GM19328 (cell line): ENCODE measurements around the gene NEGR1.
A peak's percentile ranks its signal among the peaks of the same experiment; 100 is the strongest.

ENCODE experiments used
- ATAC-seq: cut with Tn5 transposase; IDR thresholded peaks from one replicate; pipeline ENCODE4 v1.9.1; 2021; ENCODE audit warnings: mild to moderate bottlenecking, moderate library complexity; ENCODE audit not compliant: unreplicated experiment

Gene NEGR1

DNA sequence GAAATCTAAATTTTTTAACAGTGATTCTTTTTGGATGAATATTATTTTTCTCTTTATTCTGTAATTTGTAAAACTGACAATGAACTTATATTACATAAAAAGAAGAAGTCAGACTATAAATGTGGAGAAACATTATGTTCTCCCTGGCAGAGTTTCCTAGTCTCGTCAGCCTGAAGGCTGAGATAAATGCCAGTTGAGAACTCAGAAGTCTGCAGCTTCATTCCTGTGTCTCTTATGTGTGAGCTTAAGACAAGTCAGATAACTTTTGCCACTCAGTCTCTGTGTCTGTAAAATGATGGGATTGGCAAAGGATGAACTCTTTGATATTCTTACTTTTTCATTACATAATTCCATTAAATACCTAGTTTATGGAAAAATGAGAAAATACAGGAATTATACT, 632.7 kb downstream of the NEGR1 start:
- ATAC-seq = no peak

DNA sequence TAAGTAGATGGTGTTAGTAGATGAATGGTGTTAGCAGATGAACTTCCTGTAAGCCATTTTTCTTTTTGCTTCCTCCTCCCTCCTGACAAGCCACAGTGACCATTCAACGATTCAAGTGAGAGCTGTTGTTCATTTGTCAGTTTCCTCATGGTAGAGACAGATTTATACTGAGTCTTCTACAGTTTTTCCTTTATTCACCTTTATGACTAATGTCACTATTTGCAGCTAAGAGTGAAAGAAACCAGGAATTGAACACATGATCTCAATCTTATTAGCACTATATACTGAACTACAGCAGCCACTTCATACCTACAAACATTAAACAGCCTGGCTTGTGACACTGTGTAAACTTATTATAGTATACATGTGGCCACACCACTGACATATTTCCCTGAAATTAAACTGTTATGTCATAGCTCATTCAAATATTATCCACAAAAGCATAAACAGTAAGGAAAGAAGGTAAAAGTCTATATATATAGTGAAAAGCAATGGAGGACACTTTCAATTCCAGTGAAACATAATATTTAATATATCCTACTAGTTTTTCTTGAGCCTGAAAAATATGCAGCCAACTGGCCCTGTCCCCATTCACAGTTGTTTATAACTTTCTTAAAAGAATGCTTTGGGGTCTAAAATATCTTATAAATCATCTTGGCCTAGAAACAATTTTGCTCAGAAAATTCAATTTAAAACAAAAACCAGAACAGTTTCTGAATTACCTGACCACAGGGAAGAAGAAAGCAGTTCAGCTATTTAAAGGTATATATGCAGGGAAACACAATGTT, 634.6 kb downstream of the NEGR1 start:
- ATAC-seq = no peak

DNA sequence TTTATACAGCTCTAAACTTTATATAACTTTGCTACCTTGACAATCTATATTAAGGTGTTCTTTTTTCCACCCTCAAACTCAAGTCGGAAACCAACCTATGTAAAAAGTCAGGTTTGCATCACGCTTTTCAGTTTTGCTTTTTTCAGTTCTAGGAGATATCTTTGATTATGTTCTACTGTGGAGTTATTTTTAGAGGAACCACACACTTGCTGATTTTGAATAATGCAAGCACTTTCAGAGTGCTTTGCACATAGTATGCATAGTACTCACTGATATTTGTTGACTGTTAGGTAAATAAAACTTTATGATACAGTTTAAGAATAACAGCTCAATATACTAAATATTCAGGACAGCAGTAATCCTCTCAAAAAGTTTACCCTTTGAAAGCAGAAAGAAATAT, 637.3 kb downstream of the NEGR1 start:
- ATAC-seq = peak; percentile 50

DNA sequence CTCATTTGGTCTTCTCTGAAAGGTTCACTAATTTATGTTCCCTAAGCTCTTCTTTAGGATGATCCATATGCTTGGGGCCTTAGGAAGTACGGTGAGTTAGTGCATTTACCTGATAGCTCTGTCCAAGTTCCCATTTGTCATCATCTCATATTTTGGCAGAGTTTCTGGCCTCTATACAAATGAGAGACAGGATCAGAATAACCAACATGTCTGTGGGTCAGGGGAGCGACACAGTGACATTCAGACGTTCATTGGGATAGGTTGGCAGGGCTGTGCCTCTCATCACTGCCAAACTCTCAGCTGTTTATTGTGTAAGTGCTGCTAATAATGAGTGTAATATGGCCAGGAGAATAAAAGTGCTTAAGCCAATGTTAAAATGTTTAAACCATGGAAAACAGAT, 640.4 kb downstream of the NEGR1 start:
- no peak for ATAC-seq

DNA sequence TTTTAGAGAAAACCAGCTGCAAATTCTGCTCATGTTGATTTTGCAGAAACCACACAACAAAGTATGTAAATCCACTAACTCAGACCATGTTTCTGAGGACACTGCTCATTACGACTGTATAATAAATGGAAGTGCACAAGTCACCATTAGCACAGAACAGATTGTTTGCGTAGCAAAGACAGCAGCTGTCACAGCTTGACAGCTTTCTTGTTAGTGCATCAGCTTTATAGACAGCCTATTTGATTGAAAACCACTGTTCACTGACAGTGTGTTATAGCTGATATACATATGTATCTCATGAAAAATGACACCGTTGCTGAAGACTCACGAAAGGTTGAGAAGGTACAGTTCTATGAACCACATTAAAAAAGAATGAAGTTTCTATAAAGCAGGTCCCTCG, 641.3 kb downstream of the NEGR1 start:
- no peak for ATAC-seq

DNA sequence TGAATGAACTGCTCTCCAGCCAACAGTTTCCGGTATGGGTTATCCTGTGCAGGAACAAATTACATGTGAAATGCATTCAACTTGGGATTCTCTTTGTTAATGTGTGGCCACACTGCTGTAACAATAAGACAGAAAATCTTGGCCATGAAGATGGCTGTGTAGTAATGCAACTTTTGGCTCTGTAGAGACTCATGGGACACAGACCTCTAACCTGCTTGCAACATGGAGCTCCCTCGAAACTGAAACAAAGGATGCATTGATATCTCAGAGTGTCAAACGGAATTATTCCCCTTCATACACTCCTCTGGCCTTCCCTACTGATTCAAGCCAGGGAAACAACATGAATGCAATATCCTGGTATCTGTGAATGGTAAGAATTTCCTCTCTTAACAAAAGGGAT, 642.2 kb downstream of the NEGR1 start:
- ATAC-seq = no peak

DNA sequence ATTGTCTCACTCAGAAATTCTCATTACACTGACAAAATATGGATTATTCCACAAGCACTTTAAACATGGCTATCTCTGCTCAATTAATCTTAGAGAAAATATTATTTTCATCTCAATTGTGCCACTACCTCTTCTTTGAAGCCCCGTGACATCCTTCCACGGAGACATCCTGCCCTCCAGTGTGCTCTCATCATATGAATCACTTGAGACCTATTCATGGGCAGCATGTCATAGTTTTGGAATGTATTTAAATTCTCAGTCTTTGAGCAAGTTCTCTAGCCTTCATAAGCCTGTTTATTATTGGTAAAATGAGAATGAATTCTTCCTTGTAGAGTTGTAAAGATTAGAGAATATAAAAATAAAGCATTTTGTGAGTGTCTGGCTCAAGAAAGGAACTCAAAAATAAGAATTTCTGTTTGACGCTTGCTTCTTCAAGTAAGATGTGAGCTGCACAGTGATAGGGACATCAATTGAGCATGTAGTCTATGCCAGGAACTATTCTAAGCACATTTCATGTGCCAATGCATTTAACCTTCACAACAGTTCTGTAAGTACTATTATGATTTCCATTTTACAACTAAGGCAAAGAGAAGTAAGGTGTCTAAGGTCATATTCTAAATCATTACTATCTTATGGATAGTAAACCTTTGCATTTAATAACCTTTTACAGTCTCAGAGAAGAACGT, 644.1 kb downstream of the NEGR1 start:
- ATAC-seq = no peak

DNA sequence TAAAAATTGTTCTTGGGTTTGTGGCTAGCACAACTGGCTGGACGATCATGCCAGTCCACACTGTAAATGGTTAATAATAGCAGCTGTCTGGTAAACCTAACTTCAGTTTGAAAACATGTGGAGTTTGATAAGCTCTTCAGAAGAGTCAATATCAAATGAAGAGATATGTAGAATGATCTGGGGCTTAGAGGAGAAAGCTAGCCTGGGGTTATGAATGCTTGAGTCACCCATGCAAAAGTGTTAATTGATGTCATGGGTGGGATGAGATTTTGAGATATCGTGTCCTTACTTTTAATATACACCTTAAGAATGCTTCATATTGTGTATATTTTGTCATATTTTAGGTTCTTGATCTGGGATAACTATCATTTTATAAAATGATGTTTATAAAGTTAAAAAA, 646.8 kb downstream of the NEGR1 start:
- ATAC-seq = no peak

DNA sequence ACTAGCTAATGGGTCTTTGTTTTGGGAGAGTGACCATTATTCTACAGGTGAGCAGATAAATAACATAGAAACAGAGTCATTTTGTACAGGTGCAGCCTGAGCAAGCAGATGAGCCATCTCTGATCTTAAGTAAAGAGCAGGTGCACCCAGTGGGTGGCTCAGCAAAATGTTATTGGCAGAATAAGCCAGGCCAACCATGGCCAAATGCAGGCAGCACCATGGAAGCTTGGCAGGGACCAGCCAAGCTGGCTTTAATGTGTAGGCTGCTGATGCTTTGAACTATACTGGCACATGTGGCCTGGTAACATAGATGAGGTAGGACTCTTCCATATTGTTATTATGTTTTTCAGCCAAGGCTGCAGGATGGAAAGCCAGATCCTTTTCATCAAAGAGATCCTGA, 648.2 kb downstream of the NEGR1 start:
- ATAC-seq = no peak

DNA sequence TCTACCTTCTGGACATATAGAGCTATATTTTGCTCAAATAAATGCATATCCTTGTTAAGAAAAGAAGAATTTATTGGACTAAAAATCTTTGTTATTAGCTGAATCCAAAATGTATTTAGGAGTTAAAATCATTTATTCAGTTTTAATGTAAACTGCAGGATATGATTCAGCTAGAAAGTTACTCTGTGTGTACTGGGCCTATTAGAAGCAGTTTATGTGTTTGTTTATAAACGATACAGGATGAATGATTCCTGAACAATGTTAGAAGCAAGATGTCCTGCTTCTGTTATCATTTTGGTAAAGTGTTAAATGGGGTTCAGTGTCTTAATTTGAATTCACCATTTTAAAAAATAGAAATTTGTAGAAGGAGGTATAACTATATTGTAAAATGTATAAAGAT, 652.3 kb downstream of the NEGR1 start:
- no peak for ATAC-seq

DNA sequence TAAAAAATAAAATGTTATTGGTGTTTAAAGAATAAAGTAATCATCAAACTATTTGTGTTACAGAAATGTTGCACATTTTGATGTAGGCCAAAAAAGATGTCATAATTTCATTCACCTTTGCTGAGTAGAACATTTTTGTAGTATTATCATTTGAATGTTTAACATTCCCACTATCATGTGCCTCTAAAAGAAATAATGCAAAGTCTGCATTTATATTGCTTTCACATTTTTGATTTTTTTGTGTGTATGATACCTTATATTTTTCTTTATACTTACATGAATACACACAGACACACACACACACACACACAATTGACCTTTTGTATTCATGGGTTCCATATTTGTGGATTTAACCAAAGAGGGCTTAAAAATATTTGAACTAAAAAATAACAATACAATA, 657.3 kb downstream of the NEGR1 start:
- ATAC-seq = no peak

DNA sequence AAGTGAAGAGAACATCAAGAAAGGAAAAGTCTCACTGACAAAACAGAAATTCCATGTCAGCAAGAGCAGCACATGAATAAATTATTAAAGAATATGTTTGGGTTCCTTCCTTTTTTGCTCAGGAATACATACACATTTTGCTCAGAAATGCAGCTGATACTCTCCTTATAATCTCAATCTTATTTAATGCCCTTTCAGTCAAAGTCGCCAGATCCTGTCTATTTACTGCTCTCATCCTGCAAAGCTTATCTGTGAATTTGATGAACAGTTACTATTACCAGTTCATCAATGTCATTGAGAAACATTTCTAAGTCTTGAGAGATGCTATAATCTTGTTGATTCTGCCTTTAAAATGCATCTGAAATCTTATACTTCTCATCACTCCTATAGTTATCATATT, 658.5 kb downstream of the NEGR1 start:
- no peak for ATAC-seq

DNA sequence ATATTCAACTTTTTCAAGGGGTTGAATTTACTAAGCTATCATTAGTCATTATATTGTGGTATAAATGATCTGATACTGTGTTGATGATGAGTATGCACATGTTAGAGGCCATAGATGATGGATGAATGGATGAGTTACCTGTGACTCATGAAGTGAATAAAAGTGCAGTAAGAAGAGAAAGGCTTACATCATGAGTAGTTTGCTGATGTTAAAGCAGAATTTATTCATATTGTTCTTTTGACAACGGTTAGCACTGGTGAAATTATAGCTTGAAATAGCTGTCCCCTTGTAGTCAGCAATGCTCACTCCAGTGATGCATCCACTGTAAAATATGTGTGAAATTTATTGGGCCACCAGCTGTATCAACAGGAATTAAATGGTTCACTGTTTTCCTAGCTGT, 660.6 kb downstream of the NEGR1 start:
- no peak for ATAC-seq

DNA sequence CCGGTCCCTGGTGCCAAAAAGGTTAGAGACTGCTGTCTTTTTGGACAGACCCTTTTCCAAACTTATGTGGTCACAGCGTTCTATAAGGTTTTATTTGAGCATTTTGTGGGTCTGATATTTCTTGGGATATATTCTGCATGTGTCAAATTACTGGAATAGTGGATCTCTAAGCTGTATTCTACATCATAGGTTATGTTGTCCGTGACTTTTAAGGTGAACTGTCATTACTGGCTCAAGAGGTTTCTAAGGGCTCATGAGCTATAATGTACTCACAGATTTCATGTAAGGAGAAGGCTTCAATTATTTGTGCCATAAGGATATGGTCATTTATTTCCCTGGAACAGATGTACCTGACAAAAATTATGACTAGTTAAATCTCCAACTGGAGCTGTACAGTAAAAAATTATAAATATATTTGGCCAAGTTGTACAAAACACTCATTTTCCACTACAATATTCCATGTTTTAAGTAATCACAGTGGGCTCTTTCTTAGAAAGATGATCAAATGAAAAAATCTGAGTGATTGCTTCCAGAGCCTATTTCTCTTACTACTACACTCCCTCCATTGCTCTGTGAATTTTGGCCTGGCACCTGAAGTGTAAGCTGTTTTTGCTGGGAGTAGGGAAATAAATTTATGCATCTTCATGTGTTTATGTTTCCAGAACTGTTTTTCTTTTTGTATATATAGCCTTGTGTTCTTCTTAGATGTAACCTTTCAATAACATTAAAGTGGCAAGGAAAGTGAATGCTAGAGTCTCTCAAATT, 663.4 kb downstream of the NEGR1 start:
- no peak for ATAC-seq

DNA sequence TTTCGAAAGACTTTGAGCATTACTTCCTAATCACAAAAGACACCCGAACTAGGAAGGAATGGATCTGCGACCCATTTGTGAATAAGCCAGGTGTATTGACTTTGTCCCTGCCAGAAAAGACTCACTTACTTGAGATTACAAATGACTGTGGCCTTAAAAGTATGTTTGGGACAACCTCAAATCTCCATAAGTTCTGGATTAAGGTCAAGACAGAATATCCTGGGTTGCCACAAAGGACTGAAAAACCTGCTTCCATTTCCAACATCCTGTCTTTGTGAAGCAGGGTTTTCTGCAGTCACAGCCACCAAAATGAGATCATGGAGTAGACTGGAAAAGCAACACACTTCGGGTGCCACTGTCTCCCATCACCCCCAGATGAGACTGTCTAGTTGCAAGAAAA, 664.1 kb downstream of the NEGR1 start:
- ATAC-seq = no peak

DNA sequence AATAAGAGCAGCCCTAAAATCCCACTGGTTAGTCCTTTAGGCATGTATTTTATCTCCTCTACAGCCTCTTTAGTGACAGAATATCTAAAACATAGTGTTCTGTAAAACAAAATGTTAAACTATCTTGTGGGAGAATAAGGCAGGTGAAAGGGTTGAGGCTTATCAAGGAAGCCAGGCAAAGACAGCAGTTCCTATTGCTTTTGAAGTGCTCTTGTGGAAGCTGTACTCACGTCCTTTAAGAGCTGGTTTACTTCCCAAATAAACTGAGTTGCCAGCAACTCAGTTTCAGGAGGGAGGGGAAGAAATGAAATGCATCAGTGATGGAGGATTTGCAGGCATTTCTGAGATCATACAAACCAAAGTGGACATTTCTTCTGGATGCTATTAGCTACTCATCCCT, 671.9 kb downstream of the NEGR1 start:
- ATAC-seq = no peak

DNA sequence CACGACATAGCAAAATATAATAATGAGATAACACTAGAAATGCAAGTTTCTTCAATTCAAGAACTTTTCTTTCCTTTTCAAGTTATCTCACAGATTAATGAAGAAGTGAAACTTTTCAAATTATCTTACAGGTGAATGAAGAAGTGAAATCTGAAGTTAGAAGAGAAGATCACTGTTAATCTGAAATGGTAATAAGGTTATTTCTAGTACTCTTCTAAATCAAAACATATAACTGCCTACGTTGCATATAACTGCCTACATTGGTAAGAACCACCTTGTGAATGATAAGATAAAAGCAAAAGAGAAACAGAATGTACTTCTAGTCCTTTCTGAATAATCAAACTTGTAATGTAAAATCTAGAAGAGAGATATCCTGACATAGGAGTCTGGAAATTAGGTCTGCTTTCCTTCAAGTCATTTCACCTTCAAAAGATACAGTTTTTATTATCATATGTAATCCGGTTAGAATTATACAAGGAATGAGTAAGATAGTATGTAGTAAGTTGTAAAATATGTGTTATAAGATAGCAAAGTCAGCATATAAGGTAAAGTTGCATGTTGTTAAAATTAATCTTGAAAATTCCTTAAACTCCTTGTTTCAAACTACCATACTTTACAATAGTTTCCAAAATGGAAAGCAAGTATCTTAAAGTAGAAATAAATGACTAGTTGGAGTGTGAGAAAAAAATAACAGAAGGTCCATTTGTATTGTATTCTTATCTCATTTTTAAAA, 679.1 kb downstream of the NEGR1 start:
- ATAC-seq = no peak

DNA sequence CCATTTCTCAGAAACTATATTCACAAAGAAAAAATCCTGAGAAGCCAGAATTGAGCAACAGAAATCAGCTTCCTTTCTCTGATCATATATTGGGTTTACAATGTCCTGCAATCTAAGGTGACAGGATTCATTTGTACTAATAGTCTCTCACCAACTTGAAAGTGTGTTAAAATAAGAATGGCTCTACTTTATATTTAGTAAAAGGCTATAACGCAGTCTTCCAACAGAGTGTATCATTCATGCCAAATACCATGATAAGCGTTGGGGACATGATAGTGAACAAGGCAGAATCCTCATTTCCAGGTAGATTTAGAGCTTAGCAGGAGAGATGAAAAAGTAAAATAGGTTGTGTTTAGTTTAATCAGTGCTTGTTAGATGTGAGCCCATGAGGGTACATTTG, 682.3 kb downstream of the NEGR1 start:
- ATAC-seq = no peak

DNA sequence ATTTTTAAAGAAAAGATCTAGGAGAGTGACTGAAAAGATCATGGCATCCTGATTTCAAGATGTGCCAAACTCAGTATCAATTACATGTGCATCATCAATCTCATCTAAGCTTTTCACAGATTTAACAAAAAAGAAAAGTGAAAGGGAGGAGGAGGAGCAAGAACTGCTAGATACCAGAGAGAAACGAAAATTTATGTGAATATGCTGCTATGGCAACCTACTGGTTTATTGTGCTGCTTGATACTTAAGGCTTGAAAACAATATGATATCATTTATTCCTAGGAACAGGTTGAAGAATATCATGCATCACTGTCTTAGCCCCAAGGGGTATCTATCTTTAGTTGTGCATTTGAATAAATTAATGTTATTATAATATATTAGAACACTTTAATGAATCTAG, 683.0 kb downstream of the NEGR1 start:
- no peak for ATAC-seq

DNA sequence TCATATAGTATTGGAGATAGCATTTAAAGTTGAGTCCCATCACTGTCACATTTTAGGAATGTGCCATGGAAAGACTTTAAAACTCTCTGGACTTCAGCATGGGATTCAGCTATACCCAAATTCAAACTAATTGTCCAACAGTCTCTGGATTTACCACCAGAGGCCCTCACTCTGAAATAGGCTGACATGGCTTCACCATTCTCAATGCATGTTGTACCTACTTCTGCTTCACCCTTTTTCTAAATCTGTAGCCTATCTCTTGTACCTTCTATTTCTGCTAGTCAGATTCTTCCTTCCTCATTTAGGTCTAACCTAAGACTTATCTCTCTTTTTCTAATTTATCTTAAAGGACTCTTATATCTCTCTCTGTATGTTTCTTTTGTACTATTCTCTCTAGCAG, 688.8 kb downstream of the NEGR1 start:
- no peak for ATAC-seq

DNA sequence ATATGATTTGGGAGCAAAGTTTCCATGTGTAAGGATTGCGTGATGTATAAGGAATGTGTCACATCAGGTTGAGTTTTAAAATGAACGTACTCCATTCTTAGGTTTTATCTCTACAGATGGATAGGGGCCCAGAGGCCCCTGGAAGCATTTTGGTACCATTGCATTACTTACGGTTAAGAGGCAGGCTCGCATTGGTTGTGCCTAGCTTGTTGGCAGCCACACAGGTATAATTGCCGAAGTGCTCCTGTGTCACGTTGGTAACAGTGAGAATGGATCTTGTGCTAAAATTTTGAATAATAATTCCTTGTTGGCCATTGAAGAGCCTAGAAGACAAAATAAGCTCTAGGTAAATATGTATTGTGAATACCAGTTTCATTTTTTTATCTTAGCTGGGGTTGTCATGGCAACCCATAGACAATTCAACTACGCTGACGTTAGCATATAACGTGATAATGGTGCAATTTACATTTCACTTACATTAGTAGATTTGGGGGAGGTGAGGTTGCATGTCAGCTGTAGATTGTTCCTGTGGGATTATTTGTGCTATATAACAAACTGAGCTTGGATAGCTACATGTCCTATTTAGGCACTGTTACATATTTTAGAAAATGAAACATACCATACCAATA, 689.6 kb downstream of the NEGR1 start:
- no peak for ATAC-seq
